ENCODE data around the gene SPOCK2.

SPOCK2 gene

GRCh38 chr10:72074574-72075375 is 13.6 kb downstream of the SPOCK2 start:
- DNase-seq (ENCODE audit: low read depth in 1 of 2, low spot score in 1 of 2), result no peak

DNA sequence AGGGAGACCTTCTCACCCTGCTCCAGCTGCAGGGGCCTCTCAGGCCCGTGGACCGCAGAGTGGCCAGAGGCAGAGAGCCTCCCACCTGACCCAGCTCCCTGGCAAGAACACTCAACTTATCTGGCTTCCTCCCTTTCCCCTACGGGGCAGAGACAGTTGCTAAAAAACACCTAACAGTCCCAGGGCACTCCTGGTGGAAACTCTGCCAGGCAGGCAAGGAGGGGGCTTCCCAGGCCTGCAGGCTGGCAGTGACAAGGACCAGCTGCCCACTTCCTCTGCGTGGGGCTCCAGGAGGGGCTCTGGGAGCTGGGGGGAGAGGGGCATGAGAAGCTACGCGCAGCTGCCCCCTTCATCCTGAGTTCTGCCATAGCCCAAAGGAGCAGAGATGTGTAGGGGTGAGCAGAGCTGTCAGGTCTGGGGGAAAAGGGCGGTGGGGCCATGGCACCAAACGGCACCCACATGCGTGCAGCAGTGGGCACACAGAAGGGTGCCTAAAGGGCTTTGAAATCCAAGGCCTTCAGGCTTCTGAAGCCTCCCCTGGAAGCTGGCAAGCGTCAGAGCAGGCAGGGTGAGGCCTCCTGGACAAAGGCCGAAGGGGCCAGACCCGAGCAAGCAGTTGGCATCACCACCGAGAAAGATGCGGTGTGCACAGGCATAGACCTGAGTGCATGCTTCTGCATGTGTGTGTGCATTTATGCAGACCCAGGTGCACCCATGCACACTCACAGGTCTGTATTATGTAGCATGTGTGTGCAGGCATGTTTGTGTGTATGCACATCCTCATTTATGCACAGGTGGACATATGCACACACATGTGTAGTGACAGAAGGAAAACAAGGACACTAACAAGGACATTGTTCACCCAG is 14.4 kb downstream of the SPOCK2 start:
- no peak for DNase-seq (ENCODE audit: low read depth in 1 of 2, low spot score in 1 of 2)

DNA sequence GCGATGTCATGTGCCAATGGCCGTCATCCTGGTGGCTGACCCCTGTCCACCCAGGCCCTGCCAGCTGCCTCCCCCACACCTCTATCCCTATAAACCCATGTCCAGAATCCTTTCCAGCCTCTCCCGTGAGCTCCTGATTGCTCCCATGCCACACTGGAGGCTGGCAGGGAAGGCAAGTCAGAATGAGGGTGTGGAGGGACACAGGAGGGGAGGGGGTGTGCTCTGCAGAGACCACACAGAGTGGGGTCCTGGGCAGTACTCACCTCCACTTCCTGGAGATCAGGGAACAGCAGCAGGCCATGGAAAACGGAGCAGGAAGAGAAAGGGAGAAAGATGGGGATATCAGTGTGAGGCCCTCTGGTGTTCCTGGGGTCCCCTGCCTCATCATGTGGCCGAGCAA is 15.7 kb downstream of the SPOCK2 start:
- DNase-seq (ENCODE audit: low read depth in 1 of 2, low spot score in 1 of 2), result no peak

GRCh38 chr10:72072046-72072445 is 16.3 kb downstream of the SPOCK2 start:
- no peak for DNase-seq (ENCODE audit: low read depth in 1 of 2, low spot score in 1 of 2)

GRCh38 chr10:72069751-72070526 is 18.4 kb downstream of the SPOCK2 start:
- DNase-seq (ENCODE audit: low read depth in 1 of 2, low spot score in 1 of 2), result no peak

- DNase-seq (ENCODE audit: low read depth in 1 of 2, low spot score in 1 of 2), result no peak
Observed at GRCh38 chr10:72068901-72069446, 19.4 kb downstream of the SPOCK2 start.

- DNase-seq (ENCODE audit: low read depth in 1 of 2, low spot score in 1 of 2), result no peak
Observed at GRCh38 chr10:72068126-72068765, 20.1 kb downstream of the SPOCK2 start.

GRCh38 chr10:72067463-72068125 is 20.8 kb downstream of the SPOCK2 start:
- DNase-seq (ENCODE audit: low read depth in 1 of 2, low spot score in 1 of 2), result no peak

GRCh38 chr10:72066318-72067284 is 21.8 kb downstream of the SPOCK2 start:
- no peak for DNase-seq (ENCODE audit: low read depth in 1 of 2, low spot score in 1 of 2)

GRCh38 chr10:72065439-72066025 is 22.8 kb downstream of the SPOCK2 start:
- no peak for DNase-seq (ENCODE audit: low read depth in 1 of 2, low spot score in 1 of 2)

DNA sequence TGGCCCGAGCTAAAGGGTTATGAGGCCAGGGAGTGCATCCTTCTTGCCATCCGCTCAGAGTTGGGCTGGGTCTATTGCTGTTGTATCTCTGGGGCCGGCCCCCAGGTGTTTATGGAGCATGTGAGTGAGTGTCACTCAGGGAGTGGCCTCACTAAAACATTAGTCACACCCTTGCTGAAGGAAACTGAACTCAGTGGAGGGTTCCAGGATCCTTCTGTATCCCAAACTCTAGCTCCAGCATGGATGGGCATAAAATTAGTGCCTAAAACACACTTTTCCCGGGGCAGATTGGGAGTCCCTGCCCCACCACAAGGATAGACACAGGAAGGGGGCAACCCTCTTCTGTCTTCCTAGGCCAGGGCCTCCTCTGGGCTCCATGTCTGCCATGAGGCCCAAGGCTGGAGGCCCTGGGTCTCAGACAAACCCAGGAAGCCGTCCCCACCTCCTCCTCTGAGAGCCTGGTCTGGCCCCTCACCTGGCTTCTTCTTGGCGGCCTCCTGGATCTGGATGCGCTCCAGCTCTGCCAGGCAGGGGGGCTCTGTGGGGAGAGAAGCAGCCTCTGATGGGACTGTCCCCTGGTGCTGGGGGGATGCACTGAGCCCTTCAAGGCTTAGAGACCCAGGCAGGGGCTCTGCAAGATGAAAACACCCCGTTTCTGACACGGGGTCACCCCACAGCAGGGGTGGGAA is 24.5 kb downstream of the SPOCK2 start:
- DNase-seq (ENCODE audit: low read depth in 1 of 2, low spot score in 1 of 2), result no peak

- DNase-seq (ENCODE audit: low read depth in 1 of 2, low spot score in 1 of 2), result no peak
Observed at GRCh38 chr10:72062832-72063702, 25.3 kb downstream of the SPOCK2 start.

- no peak for DNase-seq (ENCODE audit: low read depth in 1 of 2, low spot score in 1 of 2)
Observed at GRCh38 chr10:72062382-72062781, 26.0 kb downstream of the SPOCK2 start.

GRCh38 chr10:72061930-72062329 is 26.4 kb downstream of the SPOCK2 start:
- DNase-seq (ENCODE audit: low read depth in 1 of 2, low spot score in 1 of 2), result no peak

DNA sequence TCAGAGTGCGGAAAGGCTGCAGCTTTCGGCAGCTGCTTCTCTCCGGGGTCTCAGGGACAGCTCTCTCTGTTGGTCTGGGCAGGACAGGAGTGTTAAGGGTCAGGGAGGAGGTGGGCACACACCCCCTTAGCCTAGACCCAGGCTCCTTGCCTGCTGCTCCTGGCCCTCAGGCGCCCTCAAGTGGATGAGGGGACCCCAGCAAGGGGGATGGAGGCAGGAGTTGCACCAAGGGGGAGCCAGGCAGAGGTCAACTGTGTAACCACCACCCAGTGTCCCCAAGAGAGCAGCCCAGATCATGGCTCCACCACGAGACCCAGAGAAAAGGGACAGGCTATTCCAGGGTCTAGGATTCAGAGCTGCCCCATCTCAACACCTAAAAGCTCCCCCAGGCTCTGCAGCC is 26.9 kb downstream of the SPOCK2 start:
- DNase-seq (ENCODE audit: low read depth in 1 of 2, low spot score in 1 of 2), result no peak

- DNase-seq (ENCODE audit: low read depth in 1 of 2, low spot score in 1 of 2), result no peak
Observed at GRCh38 chr10:72059843-72060822, 28.2 kb downstream of the SPOCK2 start.
